SK-N-MC (cell line): ENCODE results near the gene COPZ1.
A peak's percentile ranks its signal among the peaks of the same experiment; 100 is the strongest.
"Not testable (repeated sequence)": the region's sequence is repeated elsewhere in the genome, so short reads cannot be mapped to it uniquely, and the experiment has no call there.

Source experiments
- DNase-seq: peaks from one replicate; pipeline ENCODE4 v3.0.0-alpha.2; 2011; ENCODE audit warnings: low read depth, low spot score
- H3K27ac ChIP-seq: fragments of 200-600 bp; sonication (generic); 2 replicates; pipeline ENCODE4 v1.5.1; 2016; ENCODE audit warnings: mixed run types
- H3K36me3 ChIP-seq: fragments of 200-600 bp; sonication (generic); 2 replicates; pipeline ENCODE4 v1.6.1; 2017; ENCODE audit warnings: antibody characterized with exemption, low read length, mixed read lengths; ENCODE audit not compliant: insufficient read depth
- H3K4me3 ChIP-seq: fragments of 200-600 bp; sonication (generic); 2 replicates; pipeline ENCODE4 v1.5.1; 2016
- H3K9ac ChIP-seq: fragments of 200-600 bp; sonication (generic); 2 replicates; pipeline ENCODE4 v1.8.0; 2017; ENCODE audit warnings: mixed run types, mixed read lengths; ENCODE audit not compliant: insufficient read length
- H3K9me3 ChIP-seq: fragments of 200-600 bp; sonication (generic); 2 replicates; pipeline ENCODE4 v1.6.1; 2017; ENCODE audit warnings: low read depth, mild to moderate bottlenecking, antibody characterized with exemption, low read length, moderate library complexity, mixed read lengths
- EZH2 ChIP-seq: fragments of 200-600 bp; sonication (generic); IDR thresholded peaks from one replicate; pipeline ENCODE4 v1.6.1; 2017; ENCODE audit warnings: antibody characterized with exemption
- FOXP2 ChIP-seq: optimal IDR thresholded peaks from 2 replicates; pipeline ENCODE3; 2011; ENCODE audit warnings: mild to moderate bottlenecking, moderate library complexity; ENCODE audit not compliant: insufficient read depth; ENCODE audit errors: extremely low read length, control extremely low read depth
- POLR2AphosphoS5 ChIP-seq: IDR thresholded peaks from 2 replicates; pipeline ENCODE4 v1.6.1; 2012; ENCODE audit warnings: mild to moderate bottlenecking, low read depth, low read length, borderline replicate concordance

The COPZ1 gene

GRCh38 chr12:54300732-54301427 is 24.1 kb upstream of the COPZ1 start, which contains the start of gene NFE2:
Gene NFE2, minus strand, starts transcription at chr12:54301015. Its CDS starts 5,767 bp downstream, at chr12:54295248.
- Histone ChIP-seq H3K27ac (no peak within 1 kb of the TSS), H3K9me3 (no peaks in the 10 kb centered on the region), H3K9ac (no peak within 1 kb of the TSS), H3K36me3 (no peaks in the 10 kb centered on the region), H3K4me3 (no peak within 1 kb of the TSS)
- TF ChIP-seq FOXP2 (no peak), EZH2 (no peak), POLR2AphosphoS5 (no peak)
- no peak for DNase-seq

GRCh38 chr12:54301428-54302048 is 23.4 kb upstream of the COPZ1 start:
- Histone ChIP-seq H3K27ac (no peak overlapping the region), H3K9ac (no peak overlapping the region), H3K9me3 (no peaks in the 10 kb centered on the region), H3K4me3 (no peak overlapping the region), H3K36me3 (no peaks in the 10 kb centered on the region)
- TF ChIP-seq FOXP2: no peak
- no peak for TF ChIP-seq EZH2
- no peak for TF ChIP-seq POLR2AphosphoS5
- no peak for DNase-seq

DNA sequence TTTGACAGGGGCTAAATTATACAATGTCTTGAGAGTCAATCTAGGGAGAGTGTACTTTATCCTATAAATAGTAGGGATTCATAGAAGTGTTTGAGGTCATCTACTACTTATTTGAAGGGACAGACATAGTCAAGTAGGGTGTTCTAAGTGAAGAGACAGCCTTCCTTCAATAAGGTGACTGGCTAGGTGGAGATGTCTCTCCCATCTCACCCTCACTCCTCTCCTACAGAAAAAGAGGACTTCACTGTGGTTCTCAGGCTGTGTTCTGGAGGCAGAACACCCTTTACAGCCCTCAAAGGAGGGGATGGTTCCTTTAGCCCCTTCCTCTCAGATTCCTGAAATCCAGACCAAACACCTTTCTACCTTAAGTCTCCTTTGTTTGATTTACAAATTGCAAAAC is 21.3 kb upstream of the COPZ1 start:
- Histone ChIP-seq H3K36me3 (no peaks in the 10 kb centered on the region), H3K27ac (no peak overlapping the region), H3K4me3 (no peak overlapping the region), H3K9ac (no peak overlapping the region), H3K9me3 (no peaks in the 10 kb centered on the region)
- TF ChIP-seq POLR2AphosphoS5: no peak
- no peak for TF ChIP-seq EZH2
- no peak for TF ChIP-seq FOXP2
- no peak for DNase-seq

DNA sequence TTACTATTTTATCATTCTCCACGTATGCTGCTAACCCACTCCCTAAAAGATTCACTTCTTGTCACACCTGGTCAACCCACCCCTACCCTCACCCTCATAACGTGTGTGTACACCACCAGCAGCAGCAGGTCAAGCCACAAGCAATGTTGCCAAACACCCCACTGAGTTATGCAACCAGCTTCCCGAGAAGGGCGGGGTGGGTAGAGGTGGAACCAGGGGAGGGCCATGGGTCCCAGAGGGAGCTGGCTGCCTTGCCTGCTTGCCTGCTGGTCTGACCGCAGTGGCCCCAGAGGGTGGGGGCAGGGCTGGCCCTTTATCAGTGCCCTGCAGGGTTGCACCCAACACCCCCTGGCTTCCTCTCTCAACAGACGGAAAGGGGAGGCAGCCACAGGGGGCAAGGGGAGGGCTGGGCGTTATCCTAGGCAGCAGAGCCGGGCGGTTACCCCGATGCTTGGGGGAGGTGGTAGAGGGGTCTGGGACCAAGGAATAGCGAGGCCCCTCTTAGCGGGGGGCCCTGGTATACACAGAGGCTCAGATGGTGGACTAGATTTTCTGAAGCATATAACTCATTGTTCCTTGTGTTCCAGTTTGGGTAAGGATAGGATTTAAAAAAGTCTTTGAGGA is 20.6 kb upstream of the COPZ1 start:
- no peak overlapping the region for H3K27ac ChIP-seq
- H3K36me3 ChIP-seq: no peaks in the 10 kb centered on the region
- no peak for DNase-seq
- no peaks in the 10 kb centered on the region for H3K9me3 ChIP-seq
- no peak overlapping the region for H3K9ac ChIP-seq
- no peak overlapping the region for H3K4me3 ChIP-seq
- TF ChIP-seq EZH2 (no peak), POLR2AphosphoS5 (no peak), FOXP2 (no peak)

GRCh38 chr12:54306925-54307741 is 17.8 kb upstream of the COPZ1 start:
- no peaks in the 10 kb centered on the region for H3K36me3 ChIP-seq
- H3K4me3 ChIP-seq: no peak overlapping the region
- no peak overlapping the region for H3K27ac ChIP-seq
- H3K9ac ChIP-seq: no peak overlapping the region
- no peaks in the 10 kb centered on the region for H3K9me3 ChIP-seq
- DNase-seq: no peak
- TF ChIP-seq POLR2AphosphoS5: no peak
- no peak for TF ChIP-seq FOXP2
- no peak for TF ChIP-seq EZH2

DNA sequence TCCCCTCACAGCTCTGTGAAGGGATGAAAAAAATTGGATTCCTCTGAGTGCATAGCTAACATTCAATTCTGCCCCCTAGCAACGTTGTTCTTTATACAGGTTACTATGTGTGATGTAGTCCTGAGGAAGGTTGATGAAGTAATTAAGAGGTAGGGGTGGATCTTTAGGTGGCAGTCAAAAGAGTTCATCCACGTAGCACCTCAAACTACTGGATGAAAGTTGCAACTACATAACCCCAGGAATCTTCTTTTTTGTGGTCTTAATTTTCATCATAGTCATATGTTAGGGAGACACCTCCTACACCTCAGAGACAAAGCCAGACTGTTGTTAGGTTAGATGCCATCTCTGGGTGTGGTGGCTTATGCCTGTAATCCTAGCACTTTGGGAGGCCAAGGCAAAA is 13.9 kb upstream of the COPZ1 start:
- no peaks in the 10 kb centered on the region for H3K9me3 ChIP-seq
- no peak overlapping the region for H3K4me3 ChIP-seq
- no peak overlapping the region for H3K9ac ChIP-seq
- no peak overlapping the region for H3K27ac ChIP-seq
- TF ChIP-seq POLR2AphosphoS5: no peak
- TF ChIP-seq EZH2: no peak
- no peak for TF ChIP-seq FOXP2
- no peak for DNase-seq
- no peaks in the 10 kb centered on the region for H3K36me3 ChIP-seq

GRCh38 chr12:54312309-54312708 is 12.6 kb upstream of the COPZ1 start:
- DNase-seq, H3K36me3 ChIP-seq, H3K4me3 ChIP-seq, H3K27ac ChIP-seq, H3K9me3 ChIP-seq, H3K9ac ChIP-seq: not testable (repeated sequence)

- no peak for TF ChIP-seq FOXP2
- TF ChIP-seq EZH2: no peak
Observed at GRCh38 chr12:54321363-54321762, 3.6 kb upstream of the COPZ1 start.

DNA sequence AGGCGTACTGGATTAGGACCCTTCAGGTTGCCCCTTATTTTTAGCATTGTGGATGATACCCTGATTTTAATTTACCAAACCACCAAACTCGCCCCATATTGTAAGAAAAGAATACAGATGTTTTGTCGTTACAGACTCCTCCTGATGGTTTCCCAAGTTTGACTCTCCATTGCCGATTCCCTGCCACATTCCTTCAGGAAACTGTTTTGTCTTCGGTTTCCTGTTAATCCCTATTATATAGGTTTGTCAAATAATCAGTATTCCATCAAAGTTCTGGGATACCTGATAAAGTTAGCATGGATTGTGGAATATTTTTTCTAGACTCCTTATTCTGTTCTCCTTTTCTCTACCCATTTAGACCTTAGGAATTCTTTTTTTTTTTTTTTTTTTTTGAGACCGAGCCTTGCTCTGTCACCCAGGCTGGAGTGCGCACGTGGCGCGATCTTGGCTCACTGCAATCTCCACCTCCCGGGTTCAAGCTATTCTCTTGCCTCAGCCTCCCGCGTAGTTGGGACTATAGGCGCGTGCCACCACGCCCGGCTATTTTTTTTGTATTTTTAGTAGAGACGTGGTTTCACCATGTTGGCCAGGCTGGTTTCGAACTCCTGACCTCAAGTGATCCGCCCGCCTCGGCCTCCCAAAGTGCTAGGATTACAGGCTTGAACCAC is 645 bp downstream of the COPZ1 start:
- Histone ChIP-seq H3K4me3 (peak overlapping the region; percentile 85), H3K9ac (peak overlapping the region; percentile 81), H3K27ac (peak overlapping the region; percentile 29; the same call in 1 of the 2 replicates)
- not testable (repeated sequence) for H3K9me3 ChIP-seq, DNase-seq, H3K36me3 ChIP-seq

More at GRCh38 chr12:54321363-54321762, 3.6 kb upstream of the COPZ1 start:
- no peaks in the 10 kb centered on the region for H3K36me3 ChIP-seq
- DNase-seq: no peak
- H3K4me3 ChIP-seq: no peak overlapping the region
- H3K9me3 ChIP-seq: no peaks in the 10 kb centered on the region
- no peak overlapping the region for H3K27ac ChIP-seq
- H3K9ac ChIP-seq: no peak overlapping the region
